Dermis blood vessel endothelial cell (primary cell): Measurements from ENCODE around the gene STYXL1. TPM values are rescaled to one million over a fixed set of nuclear protein-coding genes. Genes with fewer than 3 reads are reported as not detected.

ENCODE experiments used
- DNase-seq: peaks from one replicate; pipeline ENCODE4 v3.0.0; 2010
- total RNA-seq: library from RNA; depleted of rRNA; stranded (reverse); fragments of >200 nt; gene quantifications from 2 replicates; pipeline ENCODE4 v1.2.3, GENCODE V29; 2014

STYXL1 gene
- total RNA-seq, 1 donor from 2014 or later = 38.3 TPM

DNA sequence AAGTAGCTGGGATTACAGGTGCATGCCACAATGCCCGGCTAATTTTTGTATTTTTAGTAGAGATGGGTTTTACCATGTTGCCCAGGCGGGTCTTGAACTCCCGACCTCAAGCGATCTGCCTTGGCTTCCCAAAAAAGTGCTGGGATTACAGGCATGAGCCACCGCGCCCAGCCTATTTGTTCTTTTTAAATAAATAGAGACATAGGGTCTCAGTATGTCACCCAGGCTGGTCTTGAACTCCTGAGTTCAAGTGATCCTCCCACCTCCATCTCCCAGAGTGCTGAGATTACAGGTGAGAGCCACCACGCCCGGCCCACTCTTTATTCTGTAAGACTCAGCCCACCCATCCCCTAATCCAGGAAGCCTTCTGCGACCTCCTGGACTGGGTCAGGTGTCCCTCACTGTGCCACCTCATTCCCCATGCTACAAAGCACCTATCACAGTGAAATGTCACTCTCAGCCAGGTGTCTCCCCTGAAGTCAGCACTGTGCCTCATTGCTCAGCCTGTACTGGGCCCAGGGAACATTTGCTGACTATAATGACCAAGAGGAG is 56.2 kb downstream of the STYXL1 start:
- no peak for DNase-seq

GRCh38 chr7:75989500-75990388 is 58.1 kb downstream of the STYXL1 start:
- DNase-seq = no peak

DNA sequence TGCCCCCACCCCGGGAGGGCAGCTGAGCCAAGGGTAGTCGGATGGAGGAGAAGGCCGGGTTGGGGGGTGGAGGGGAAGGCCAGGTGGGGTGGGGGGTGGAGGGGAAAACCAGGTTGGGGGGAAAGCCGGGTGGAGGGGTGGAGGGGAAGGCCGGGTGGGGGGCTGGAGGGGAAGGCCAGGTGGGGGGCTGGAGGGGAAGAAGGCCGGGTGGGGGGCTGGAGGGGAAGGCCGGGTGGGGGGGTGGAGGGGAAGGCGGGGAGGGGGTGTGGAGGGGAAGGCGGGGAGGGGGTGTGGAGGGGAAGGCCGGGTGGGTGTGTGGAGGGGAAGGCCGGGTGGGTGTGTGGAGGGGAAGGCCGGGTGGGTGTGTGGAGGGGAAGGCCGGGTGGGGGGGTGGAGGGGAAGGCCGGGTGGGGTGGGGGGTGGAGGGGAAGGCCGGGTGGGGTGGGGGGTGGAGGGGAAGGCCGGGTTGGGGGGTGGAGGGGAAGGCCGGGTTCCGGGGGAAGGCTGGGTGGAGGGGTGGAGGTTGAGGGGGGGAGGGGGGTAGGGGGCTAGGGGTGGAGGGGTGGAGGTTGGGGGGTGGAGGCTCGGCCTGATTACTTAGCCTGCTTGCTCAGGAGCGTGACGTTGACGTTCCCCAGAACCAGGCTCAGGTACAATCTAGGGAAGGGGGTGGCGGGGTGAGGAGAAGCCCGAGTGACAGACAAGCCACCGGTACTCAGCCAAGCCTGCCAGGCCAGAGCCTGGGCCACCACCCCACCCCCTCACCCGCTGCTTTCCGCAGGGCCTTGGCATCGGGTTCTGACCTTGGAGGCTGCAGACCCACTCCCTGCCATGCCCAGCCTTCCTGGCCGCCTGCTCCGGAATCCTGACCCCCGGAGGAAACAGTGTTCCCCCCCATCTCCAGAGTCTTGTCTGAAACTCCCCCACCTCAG is 59.0 kb downstream of the STYXL1 start:
- no peak for DNase-seq

DNA sequence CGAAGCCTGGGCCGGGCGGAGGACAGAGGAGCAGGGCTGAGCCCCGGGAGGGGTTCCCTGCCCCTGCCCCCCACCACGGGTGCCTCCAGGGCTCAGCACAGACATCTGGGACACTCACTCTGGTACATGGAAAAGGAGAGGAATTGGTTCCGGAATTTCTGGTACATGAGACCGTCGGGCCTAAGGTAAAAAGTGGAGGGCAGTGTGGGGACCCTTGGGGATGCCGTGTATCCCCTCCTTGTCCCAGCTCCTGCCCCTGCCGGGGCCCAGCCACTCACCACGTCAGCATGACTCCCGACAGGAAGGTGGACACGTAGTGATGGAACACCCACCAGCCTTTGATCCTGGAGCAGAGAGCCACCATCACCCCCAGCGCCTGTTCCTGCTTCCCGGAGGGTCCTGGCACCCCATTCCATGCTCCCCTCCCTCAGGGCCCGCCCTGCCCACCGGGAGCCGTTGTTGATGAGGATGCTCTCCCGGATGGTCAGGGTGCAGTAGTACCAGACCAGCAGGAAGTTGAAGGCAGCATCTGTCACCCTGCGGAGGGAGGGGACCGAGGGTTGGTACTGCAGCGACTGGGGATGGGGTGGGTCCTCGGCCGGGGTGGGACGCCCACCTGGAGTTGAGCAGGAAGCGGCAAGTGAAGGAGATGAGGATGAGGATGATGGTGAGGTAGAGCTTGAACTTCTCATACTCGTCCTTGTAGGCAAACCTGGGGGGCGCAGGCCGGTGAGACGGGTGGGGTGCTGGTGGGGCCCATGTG is 59.8 kb downstream of the STYXL1 start:
- DNase-seq = no peak

DNA sequence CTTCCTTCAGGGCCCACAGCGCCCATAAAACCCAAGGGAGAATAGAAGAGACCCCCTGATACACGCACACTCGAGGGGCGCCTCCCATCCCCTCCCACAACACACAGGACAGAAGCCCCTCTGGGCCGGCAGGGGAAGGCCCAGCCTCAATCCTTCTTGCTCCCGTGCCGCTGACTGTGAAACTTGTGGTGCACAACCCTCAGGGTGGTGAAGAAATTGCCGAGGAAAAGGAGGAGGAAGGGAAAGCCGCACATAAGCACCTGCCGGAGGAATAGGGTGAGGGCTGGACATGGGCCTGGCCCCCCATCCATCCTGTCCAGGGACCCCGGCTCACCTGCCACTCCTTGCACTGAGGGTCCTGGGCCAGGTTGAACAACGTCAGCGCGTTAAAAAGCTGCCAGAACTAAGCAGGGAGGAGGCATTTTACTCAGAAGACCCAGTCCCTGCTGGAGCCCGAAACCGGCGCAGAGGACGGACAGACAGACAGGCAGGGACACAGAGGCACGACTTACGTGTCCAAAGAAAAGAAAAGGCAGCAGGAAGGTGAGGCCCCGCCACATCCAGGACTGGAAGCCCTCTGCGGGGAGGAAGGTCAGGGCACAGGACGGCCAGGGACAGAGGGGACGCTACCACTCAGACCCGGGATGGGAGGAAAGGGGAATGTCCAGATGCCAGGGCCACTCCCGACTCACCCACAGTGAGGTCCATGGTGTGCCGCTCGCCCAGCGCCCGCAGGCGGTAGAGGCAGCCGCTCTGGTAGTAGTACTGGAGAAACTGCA is 60.6 kb downstream of the STYXL1 start:
- DNase-seq = no peak

GRCh38 chr7:75986147-75986781 is 61.5 kb downstream of the STYXL1 start:
- DNase-seq = no peak

DNA sequence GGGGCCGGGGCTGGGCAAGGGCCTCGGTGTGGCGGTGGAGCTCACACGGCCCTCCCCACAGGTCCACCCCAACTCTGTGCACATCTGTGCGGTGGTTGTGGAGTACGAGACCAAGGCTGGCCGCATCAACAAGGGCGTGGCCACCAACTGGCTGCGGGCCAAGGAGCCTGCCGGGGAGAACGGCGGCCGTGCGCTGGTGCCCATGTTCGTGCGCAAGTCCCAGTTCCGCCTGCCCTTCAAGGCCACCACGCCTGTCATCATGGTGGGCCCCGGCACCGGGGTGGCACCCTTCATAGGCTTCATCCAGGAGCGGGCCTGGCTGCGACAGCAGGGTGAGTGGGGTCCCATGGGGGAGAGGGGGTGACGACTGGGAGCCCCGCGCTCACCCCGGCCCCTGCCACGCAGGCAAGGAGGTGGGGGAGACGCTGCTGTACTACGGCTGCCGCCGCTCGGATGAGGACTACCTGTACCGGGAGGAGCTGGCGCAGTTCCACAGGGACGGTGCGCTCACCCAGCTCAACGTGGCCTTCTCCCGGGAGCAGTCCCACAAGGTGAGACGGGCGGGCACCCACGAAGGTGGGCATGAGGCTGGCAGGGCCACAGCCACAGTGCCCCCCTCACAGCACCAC is 62.2 kb downstream of the STYXL1 start:
- no peak for DNase-seq

DNA sequence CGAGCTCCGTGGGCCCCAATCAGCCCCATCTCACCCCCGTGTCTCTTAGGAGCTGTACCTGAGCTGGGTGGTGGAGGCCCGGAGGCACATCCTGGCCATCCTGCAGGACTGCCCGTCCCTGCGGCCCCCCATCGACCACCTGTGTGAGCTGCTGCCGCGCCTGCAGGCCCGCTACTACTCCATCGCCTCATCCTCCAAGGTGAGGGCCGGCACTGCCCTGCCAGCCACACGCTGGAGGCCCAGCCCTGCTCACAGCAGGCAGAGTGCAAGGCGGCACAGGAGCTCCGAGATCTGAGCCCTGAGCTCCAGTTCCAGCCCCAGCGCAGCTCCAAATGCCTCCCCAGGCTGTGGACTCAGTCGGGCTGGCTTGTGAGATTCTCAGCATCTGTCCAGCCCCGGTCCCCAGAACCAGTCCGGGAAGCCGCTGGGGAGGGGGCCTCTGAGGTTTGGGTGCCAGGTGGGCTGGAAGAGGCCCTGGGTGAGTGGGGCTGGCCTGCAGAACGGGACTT is 62.7 kb downstream of the STYXL1 start:
- DNase-seq = no peak

- DNase-seq = no peak
These were observed 63.4 kb downstream of the STYXL1 start for GRCh38 chr7:75984130-75985008.

GRCh38 chr7:75983471-75984129 is 64.2 kb downstream of the STYXL1 start:
- no peak for DNase-seq

DNA sequence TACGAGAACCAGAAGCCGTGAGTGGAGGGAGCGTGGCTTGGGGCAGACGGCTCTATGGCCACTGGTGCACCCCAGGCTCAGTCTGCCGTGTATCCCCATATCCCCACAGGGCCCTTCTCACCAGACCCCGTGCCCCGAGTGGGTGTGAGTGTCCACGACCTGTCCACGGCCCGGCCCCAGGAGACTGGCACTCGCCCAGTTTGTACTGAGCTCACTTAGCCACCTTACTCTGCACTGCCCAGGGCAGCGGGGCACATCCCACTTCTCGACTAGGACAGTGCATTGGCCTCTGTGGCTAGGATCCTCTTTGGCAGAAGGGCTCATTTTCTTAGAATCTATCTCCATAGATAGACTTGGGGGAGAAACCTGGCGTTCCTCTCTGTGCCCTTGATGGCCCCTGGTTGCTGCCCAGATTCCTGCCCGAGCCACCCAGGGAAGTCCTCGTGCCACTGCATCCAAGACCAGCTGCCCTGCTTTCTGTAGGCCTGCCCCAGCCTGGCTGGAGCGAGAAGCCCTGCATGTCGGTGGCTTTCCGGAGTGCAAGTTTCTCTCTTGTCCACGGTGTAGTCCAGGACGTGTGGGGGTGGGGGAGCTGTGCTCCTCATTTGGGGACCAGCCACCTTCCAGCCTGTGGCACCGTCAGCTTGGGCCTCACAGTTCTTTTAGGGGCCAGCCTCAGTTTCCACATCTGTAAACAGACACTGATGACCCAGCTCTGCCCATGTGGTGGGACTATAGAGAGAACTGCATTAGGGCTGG is 65.3 kb downstream of the STYXL1 start:
- no peak for DNase-seq

DNA sequence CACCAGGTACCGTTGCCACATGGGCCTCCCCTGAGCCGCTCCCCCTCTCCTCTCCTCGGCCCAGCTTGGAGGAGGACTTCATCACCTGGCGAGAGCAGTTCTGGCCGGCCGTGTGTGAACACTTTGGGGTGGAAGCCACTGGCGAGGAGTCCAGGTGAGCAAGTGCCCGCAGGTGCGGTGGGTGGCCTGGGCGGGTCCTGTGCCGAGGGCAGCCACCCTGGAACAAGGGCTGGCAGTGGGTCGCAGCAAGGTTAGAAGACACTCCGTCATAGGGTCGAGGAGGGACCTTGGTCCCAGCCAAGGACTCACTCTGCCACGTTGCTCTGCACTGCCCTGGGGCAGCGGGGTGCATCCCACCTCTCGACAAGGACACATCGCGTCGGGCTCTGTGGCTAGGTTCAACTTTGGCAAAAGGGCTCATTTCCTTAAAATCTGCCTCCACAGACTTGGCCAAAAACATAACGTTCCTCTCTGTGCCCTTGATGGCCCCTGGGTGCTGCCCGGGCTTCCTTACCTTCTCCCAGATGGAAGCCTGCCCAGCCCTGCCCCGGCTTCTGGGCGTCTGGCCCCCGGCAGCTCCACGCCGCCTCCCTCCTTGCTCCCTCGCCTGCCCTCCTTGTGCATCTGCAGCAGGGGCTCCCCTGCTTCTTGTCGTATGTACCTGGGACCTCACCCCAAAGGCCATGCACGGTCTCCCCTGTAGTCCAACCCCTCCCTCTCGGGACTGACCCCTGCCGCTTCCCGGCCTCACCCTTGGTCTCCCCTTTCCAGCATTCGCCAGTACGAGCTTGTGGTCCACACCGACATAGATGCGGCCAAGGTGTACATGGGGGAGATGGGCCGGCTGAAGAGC is 66.1 kb downstream of the STYXL1 start:
- no peak for DNase-seq

GRCh38 chr7:75981203-75981452 is 66.7 kb downstream of the STYXL1 start:
- no peak for DNase-seq

DNA sequence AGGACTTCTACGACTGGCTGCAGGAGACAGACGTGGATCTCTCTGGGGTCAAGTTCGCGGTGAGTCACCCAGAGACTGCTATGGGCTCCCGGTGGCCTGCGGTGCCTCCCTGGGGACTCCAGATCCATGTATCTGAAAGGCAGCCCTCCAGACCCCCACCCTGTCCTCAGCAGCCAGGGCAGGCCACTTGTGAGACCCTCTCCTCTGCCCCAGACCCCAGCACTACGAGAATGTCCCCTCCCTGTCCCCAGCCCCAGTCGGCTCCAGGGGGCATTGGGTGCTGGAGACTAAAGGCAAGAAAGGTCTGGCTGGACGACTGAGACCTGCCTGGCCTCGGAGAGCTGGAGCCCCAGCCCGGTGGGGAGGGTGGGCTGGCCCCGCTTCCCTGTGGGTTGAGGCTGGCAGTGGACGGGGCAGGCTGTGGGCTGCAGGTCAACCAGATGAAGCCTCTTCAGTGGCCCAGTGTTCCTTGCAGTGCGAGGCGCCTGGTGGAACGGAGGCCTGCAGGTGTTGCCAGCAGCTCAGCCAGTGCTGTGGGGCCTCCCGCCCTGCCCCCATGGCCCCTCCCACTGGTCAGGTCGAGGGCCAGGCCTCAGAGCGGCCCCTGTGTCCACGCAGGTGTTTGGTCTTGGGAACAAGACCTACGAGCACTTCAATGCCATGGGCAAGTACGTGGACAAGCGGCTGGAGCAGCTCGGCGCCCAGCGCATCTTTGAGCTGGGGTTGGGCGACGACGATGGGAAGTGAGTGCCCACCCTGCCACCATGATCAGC is 67.2 kb downstream of the STYXL1 start:
- DNase-seq = no peak

GRCh38 chr7:75979759-75980429 is 67.9 kb downstream of the STYXL1 start:
- no peak for DNase-seq

DNA sequence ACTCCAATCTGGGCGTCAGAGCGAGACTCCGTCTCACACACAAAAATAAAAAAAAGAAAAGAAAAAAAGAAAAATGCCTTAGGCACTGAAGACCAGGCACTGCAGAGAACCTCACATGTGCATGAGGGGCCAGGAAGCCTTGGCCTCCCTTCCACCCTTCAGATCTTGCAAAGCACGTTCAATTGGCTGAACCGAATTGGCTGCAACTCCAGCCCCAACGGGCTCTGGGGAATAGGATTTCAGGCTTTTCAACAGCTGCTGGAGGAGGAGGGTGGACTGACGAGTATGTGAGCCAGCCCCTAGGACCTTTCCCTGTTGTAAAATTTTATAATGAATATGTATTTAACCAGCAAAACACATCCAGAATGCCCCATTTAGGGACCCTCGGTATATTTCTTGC is 70.1 kb downstream of the STYXL1 start:
- DNase-seq = no peak
